ENCODE results near the gene UPF1. TPM values are rescaled to one million over a fixed set of nuclear protein-coding genes. Genes with fewer than 3 reads are reported as not detected.

Gene UPF1
- total RNA-seq, 2 donors from 2014 or later = 38.9 to 59.0 TPM

DNA sequence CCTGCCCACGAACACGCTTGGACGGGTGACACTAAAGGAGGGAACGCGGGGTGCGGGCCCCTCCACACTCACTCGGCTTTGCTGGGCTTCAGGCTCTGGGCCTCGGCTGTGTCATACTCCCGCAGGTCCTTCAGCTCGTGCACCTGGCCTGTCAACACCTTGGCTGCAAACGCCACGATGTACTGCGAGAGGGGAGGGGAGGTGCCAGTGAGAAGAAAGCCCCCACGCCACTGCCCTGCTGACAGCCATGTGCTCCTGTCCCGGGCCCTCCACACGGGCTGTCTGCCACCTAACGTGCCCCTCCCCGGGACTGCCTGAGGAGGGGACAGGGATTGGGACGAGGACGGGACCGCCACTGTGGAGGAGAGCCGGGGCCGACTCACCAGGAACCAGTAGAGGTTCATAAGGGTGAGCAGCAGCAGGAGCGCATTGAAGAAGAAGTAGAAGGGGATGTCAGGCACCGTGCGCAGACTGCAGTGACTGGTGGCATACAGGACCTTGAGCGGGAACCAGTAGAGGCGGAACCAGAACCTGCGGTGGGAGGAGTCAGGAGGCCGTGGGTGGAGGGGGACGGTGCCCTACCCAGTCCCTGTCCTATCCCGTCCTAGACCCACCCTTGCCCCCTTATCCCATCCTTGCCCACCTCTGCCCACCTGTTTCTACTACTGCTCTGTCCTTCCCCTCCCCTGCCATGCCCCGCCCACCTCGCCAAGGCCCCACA, 47.3 kb downstream of the UPF1 start:
- Histone ChIP-seq H3K4me1 (no peaks in the 10 kb centered on the region), H3K9me3 (no peaks in the 10 kb centered on the region), H3K27me3 (no peaks in the 10 kb centered on the region), H3K27ac (no peak overlapping the region), H3K36me3 (replicated peaks in 1 of 2; ENCODE audit: insufficient read depth in 1 of 2, low read depth in 2 of 2) (no peaks in the 10 kb centered on the region), H3K4me3 (no peak overlapping the region)
- ATAC-seq (no peak), DNase-seq (no peak)
- TF ChIP-seq CTCF (IDR thresholded peaks at IDR 0.05) = no peak
- WGBS, 2 donors = 80 to 83% methylated on average over 16 to 33 of the region's 34 CpGs
- intact Hi-C loops (cut with DNase I) = no loop called here

DNA sequence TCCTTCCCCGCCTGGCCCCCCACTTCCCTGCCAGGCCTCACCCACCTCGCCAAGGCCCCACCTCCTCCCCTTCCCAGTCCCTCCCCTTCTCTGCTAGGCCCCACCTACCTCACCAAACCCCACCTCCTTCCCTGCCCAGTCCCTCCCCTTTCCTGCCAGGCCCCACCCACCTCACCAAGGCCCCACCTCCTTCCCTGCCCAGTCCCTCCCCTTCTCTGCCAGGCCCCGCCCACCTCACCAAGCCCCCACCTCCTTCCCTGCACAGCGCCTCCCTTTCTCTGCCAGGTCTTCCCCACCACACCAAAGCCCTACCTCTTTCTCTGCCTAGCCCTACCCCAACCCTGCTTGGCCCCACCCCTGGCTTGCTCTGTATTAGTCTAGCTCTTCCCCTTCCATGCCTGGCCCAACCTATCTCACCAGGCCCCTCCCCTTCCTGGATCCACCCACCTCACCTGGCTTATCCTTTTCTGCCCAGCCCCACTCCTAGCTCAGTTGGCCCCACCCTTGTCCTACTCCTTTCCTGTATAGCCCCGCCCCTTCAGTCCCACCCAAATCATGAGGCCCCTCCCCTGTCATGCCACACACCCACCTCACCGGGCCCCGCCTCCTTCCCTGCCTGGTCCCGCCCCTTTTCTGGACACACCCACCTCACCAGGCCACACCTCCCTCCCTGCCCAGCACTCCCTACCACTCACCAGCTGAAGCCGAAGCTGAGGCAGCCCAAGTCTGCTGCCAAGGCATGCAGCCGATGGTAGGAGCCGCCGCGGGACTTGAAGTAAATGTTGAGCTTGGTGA, 48.0 kb downstream of the UPF1 start:
- TF ChIP-seq CTCF (IDR thresholded peaks at IDR 0.05) (no peak), POLR2A (IDR thresholded peaks at IDR 0.05) (no peak)
- peak; percentile 32 for ATAC-seq
- no peak overlapping the region for H3K4me3 ChIP-seq

DNA sequence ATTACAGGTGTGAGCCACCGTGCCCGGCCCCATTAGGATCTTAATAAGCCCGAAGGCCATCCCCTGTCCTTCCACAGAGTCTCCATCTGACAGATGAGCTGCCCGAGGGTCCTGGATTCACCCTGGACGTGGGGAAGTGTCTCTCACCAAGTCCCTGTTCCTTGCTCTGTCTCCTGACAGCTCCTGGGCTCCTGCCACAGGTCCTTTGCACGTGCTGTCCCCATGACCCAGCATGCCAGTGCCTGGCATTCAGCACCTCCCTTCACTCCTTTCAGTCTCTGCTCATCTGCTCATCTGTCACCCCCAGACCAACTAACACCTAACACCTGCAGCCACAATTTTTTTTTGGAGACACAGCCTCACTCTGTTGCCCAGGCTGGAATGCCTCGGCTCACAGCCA, 49.7 kb downstream of the UPF1 start:
- DNase-seq (no peak), ATAC-seq (no peak)
- intact Hi-C loops (cut with DNase I) = no loop called here
- H3K4me3 ChIP-seq = no peak overlapping the region
- H3K27ac ChIP-seq = no peak overlapping the region
- no peaks in the 10 kb centered on the region for H3K36me3 ChIP-seq (replicated peaks in 1 of 2; ENCODE audit: insufficient read depth in 1 of 2, low read depth in 2 of 2)
- TF ChIP-seq CTCF (IDR thresholded peaks at IDR 0.05) (no peak), POLR2A (IDR thresholded peaks at IDR 0.05) (no peak)
- no peaks in the 10 kb centered on the region for H3K9me3 ChIP-seq
- H3K4me1 ChIP-seq = no peaks in the 10 kb centered on the region
- WGBS, 2 donors = 83 to 90% methylated on average over 7 of the region's 7 CpGs
- H3K27me3 ChIP-seq = no peaks in the 10 kb centered on the region

More for the DNA sequence above, 48.0 kb downstream of the UPF1 start:
- H3K36me3 ChIP-seq (replicated peaks in 1 of 2; ENCODE audit: insufficient read depth in 1 of 2, low read depth in 2 of 2) = no peaks in the 10 kb centered on the region
- peak in 2 of 4 donors; percentile 35 to 37 for DNase-seq
- intact Hi-C loops (cut with DNase I) = no loop called here
- H3K27ac ChIP-seq = no peak overlapping the region
- no peaks in the 10 kb centered on the region for H3K4me1 ChIP-seq
- no peaks in the 10 kb centered on the region for H3K27me3 ChIP-seq
- no peaks in the 10 kb centered on the region for H3K9me3 ChIP-seq
- 56 to 57% methylated on average over 13 of the region's 13 CpGs for WGBS, 2 donors

GRCh38 chr19:18883526-18884304, 52.0 kb downstream of the UPF1 start:
- DNase-seq = no peak
- intact Hi-C loops (cut with DNase I) = no loop called here
- ATAC-seq = no peak
- H3K27ac ChIP-seq = no peak overlapping the region
- no peaks in the 10 kb centered on the region for H3K27me3 ChIP-seq
- no peaks in the 10 kb centered on the region for H3K9me3 ChIP-seq
- no peak overlapping the region for H3K4me3 ChIP-seq
- WGBS, 2 donors = 74 to 78% methylated on average over 28 to 30 of the region's 30 CpGs
- H3K36me3 ChIP-seq (replicated peaks in 1 of 2; ENCODE audit: insufficient read depth in 1 of 2, low read depth in 2 of 2) = no peaks in the 10 kb centered on the region
- H3K4me1 ChIP-seq = no peaks in the 10 kb centered on the region
- no peak for TF ChIP-seq CTCF (IDR thresholded peaks at IDR 0.05)
- no peak for TF ChIP-seq POLR2A (IDR thresholded peaks at IDR 0.05)
